DND-41 (cell line): Measurements from ENCODE around the gene CLC.

ENCODE experiments used
- ATAC-seq: fragments of 200-7000 bp; cut with Tn5 transposase; 3 replicates; pipeline ENCODE4 v1.9.1; 2021; ENCODE audit warnings: low read depth; ENCODE audit not compliant: insufficient read depth
- DNase-seq: peaks from one replicate; pipeline ENCODE4 v3.0.0-alpha.2; 2020
- H2AFZ ChIP-seq: 2 replicates; pipeline ENCODE4 v1.6.0; 2012; ENCODE audit warnings: low read depth, low read length
- H3K27ac ChIP-seq: 2 replicates; pipeline ENCODE4 v1.5.1; 2012; ENCODE audit warnings: low read length, inconsistent platforms
- H3K27me3 ChIP-seq: fragments of 200-600 bp; sonication (generic); 2 replicates; pipeline ENCODE4 v1.6.0; 2012; ENCODE audit warnings: low read length, mild to moderate bottlenecking, inconsistent platforms; ENCODE audit not compliant: insufficient read depth, poor library complexity
- H3K36me3 ChIP-seq: 2 replicates; pipeline ENCODE4 v1.5.1; 2012; ENCODE audit warnings: low read length, inconsistent platforms; ENCODE audit not compliant: insufficient read depth
- H3K4me1 ChIP-seq: 2 replicates; pipeline ENCODE4 v1.5.1; 2012; ENCODE audit warnings: mild to moderate bottlenecking, low read length; ENCODE audit not compliant: insufficient read depth
- H3K4me2 ChIP-seq: 2 replicates; pipeline ENCODE4 v1.6.0; 2012; ENCODE audit warnings: mild to moderate bottlenecking, moderate library complexity, low read length, inconsistent platforms; ENCODE audit not compliant: insufficient read depth
- H3K4me3 ChIP-seq, 2 experiments: fragments of 200-600 bp in 1 of 2; shearing (Covaris generic) in 1 of 2; 2 replicates each; pipeline ENCODE4 v1.5.1; 2012 to 2016; ENCODE audit warnings: inconsistent platforms in 2 of 2, low read length in 2 of 2, mild to moderate bottlenecking in 2 of 2, low read depth in 1 of 2, moderate library complexity in 1 of 2
- H3K79me2 ChIP-seq: 2 replicates; pipeline ENCODE4 v1.6.0; 2012; ENCODE audit warnings: low read length, inconsistent platforms; ENCODE audit not compliant: insufficient read depth
- H3K9ac ChIP-seq: 2 replicates; pipeline ENCODE4 v1.6.0; 2012; ENCODE audit warnings: low read depth, mild to moderate bottlenecking, inconsistent platforms, low read length, moderate library complexity
- H3K9me3 ChIP-seq: 2 replicates; pipeline ENCODE4 v1.5.1; 2012; ENCODE audit warnings: low read length, moderate library complexity, mild to moderate bottlenecking, inconsistent platforms; ENCODE audit not compliant: insufficient read depth, severe bottlenecking
- H4K20me1 ChIP-seq: 2 replicates; pipeline ENCODE4 v1.6.0; 2012; ENCODE audit warnings: low read length; ENCODE audit not compliant: insufficient read depth
- EZH2 ChIP-seq: IDR thresholded peaks from 3 replicates; pipeline ENCODE4 v1.6.1; 2012; ENCODE audit warnings: borderline replicate concordance, low read depth, mild to moderate bottlenecking, moderate library complexity, low read length, inconsistent platforms; ENCODE audit not compliant: severe bottlenecking
- TF ChIP-seq, protein P1 (sequence below): IDR thresholded peaks from 2 replicates; pipeline ENCODE4 v1.5.1; 2012; ENCODE audit warnings: borderline replicate concordance, low read length, moderate library complexity, mild to moderate bottlenecking; ENCODE audit not compliant: poor library complexity, severe bottlenecking; ENCODE audit errors: extremely low read depth

CLC gene

DNA sequence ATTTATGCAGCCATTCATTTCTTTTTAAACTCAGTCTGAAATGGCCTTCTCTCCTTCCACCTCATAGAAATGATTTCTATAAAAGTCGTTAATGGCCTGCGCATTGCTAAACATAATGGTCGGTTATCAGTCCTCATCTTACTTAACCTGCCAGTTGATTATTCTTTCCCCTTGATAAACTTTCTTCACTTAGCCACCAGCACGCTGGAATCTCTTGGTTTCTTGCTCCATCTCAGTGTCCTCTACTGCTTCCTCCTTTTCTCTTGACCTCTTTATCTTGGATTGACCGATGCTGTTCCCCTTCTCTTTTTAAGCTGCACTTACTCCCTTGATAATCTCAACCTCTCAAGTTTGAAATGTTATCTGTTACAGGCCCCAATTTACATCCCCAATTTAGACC, 12.2 kb upstream of the CLC start:
- DNase-seq, result no peak
- H3K36me3 ChIP-seq, result no peaks in the 10 kb centered on the region

DNA sequence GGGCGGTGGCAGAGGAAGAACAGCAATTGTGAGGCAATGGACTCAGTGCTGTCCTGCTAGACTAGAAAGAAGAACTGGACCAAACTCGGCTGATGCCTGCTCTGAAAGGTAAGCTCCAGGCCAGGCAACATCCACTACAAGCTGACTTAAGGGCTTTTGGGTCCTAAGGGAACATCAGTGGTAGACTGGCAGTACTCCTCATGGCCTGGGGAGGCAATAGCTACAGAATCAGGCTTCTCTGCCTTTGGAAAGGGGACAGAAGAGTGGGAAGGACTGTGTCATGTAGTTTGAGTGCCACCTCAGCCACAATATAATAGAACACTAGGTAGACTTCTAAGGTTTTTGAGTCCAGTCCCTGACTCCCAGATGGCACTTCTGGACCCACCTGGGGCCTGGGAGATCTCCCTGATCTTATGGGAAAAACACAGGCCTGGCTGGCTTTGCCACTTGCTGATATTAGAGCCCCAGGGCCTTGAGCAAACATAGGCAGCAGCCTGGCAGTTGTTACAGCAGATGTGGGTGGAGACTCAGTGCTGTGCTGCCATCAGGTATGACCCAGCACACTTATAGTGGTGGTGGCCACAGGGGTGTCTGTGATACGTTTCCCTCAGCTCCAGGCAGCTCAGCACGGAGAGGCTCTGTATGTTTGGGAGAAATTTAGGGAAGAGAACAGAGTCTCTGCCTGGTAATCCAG, 9.2 kb upstream of the CLC start:
- no peaks in the 10 kb centered on the region for H3K9me3 ChIP-seq
- TF ChIP-seq EZH2, result no peak
- TF ChIP-seq, protein P1, sequence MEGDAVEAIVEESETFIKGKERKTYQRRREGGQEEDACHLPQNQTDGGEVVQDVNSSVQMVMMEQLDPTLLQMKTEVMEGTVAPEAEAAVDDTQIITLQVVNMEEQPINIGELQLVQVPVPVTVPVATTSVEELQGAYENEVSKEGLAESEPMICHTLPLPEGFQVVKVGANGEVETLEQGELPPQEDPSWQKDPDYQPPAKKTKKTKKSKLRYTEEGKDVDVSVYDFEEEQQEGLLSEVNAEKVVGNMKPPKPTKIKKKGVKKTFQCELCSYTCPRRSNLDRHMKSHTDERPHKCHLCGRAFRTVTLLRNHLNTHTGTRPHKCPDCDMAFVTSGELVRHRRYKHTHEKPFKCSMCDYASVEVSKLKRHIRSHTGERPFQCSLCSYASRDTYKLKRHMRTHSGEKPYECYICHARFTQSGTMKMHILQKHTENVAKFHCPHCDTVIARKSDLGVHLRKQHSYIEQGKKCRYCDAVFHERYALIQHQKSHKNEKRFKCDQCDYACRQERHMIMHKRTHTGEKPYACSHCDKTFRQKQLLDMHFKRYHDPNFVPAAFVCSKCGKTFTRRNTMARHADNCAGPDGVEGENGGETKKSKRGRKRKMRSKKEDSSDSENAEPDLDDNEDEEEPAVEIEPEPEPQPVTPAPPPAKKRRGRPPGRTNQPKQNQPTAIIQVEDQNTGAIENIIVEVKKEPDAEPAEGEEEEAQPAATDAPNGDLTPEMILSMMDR, result no peak
- H3K36me3 ChIP-seq, result no peaks in the 10 kb centered on the region
- H3K4me3 ChIP-seq, result no peak overlapping the region
- no peaks in the 10 kb centered on the region for H4K20me1 ChIP-seq
- DNase-seq, result no peak
- H3K4me1 ChIP-seq, result no peaks in the 10 kb centered on the region
- peaks cover 11% of the 10 kb centered on the region for H3K27me3 ChIP-seq
- no peak overlapping the region for H3K27ac ChIP-seq
- H2AFZ ChIP-seq, result no peak overlapping the region
- no peak overlapping the region for H3K4me2 ChIP-seq
- ATAC-seq, result no peak
- no peaks in the 10 kb centered on the region for H3K79me2 ChIP-seq
- no peak overlapping the region for H3K9ac ChIP-seq

More for the DNA sequence above, 12.2 kb upstream of the CLC start:
- H2AFZ ChIP-seq, result no peak overlapping the region
- H3K27me3 ChIP-seq, result peaks cover 19% of the 10 kb centered on the region
- H3K79me2 ChIP-seq, result no peaks in the 10 kb centered on the region
- H3K4me3 ChIP-seq, result no peak overlapping the region
- no peaks in the 10 kb centered on the region for H4K20me1 ChIP-seq
- no peak for TF ChIP-seq EZH2
- TF ChIP-seq, protein P1, result no peak
- H3K4me2 ChIP-seq, result no peak overlapping the region
- no peaks in the 10 kb centered on the region for H3K9me3 ChIP-seq
- no peak overlapping the region for H3K9ac ChIP-seq
- no peak overlapping the region for H3K27ac ChIP-seq
- ATAC-seq, result no peak
- no peaks in the 10 kb centered on the region for H3K4me1 ChIP-seq

DNA sequence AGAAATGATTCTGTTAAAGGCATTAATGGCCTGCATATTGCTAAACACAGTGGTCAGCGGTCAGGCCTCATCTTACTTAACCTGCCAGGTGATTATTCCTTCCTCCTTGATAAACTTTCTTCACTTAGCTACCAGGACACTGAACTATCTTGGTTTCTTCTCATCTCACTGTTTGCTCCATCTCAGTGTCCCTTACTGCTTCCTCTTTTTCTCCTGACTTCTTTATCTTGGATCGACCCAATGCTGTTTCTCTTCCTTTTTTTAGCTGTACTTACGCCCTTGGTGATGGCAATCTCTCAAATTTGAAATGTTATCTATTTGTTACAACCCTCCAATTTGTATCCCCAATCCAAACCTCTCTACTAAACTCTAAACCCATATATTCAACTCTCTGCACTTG, 7.8 kb upstream of the CLC start:
- H3K36me3 ChIP-seq, result no peaks in the 10 kb centered on the region
- no peak overlapping the region for H3K4me3 ChIP-seq
- peaks cover 9% of the 10 kb centered on the region for H3K27me3 ChIP-seq
- H3K4me1 ChIP-seq, result no peaks in the 10 kb centered on the region
- no peak overlapping the region for H3K9ac ChIP-seq
- no peaks in the 10 kb centered on the region for H4K20me1 ChIP-seq
- no peaks in the 10 kb centered on the region for H3K79me2 ChIP-seq
- TF ChIP-seq, protein P1, result no peak
- TF ChIP-seq EZH2, result no peak
- H3K4me2 ChIP-seq, result no peak overlapping the region
- DNase-seq (no peak), ATAC-seq (no peak)
- H2AFZ ChIP-seq, result no peak overlapping the region
- H3K27ac ChIP-seq, result no peak overlapping the region
- no peaks in the 10 kb centered on the region for H3K9me3 ChIP-seq

DNA sequence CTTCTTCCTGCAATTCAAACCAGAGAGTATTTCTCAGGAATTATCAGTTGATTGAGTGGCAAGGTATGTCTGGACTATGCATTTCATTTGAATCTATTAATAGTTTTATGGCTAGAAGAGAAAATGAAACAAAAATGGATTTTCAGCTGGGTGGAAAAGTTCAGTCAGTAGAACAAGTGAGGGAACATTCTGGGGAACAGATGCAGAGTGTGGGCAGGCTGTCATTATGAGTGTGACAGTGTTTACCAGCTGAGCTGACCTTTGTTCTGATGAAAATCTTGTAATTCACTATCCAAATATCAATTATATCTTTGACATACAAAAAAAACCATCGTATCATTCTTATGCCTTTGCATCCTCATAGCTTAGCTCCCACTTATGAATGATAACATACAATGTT, 2.6 kb upstream of the CLC start:
- Histone ChIP-seq H3K9ac (no peak overlapping the region), H3K9me3 (no peaks in the 10 kb centered on the region), H3K4me2 (no peak overlapping the region), H3K79me2 (no peaks in the 10 kb centered on the region), H4K20me1 (no peaks in the 10 kb centered on the region), H3K4me3 (no peak overlapping the region), H3K36me3 (no peaks in the 10 kb centered on the region), H2AFZ (no peak overlapping the region), H3K27ac (no peak overlapping the region), H3K4me1 (no peaks in the 10 kb centered on the region), H3K27me3 (peaks cover 18% of the 10 kb centered on the region)
- ATAC-seq (no peak), DNase-seq (no peak)
- TF ChIP-seq EZH2, result no peak
- TF ChIP-seq, protein P1, result no peak
